ENCODE results near the gene CCDC167. TPM values are rescaled to one million over a fixed set of nuclear protein-coding genes. Genes with fewer than 3 reads are reported as not detected.

The CCDC167 gene
- 10 to 100 TPM in 1 of 6 donors, 1 to 10 TPM in 5; 4.3 to 11.5 (median 5.5) TPM for total RNA-seq
- 10 to 100 TPM; 12.1 to 12.4 TPM for polyA plus RNA-seq

DNA sequence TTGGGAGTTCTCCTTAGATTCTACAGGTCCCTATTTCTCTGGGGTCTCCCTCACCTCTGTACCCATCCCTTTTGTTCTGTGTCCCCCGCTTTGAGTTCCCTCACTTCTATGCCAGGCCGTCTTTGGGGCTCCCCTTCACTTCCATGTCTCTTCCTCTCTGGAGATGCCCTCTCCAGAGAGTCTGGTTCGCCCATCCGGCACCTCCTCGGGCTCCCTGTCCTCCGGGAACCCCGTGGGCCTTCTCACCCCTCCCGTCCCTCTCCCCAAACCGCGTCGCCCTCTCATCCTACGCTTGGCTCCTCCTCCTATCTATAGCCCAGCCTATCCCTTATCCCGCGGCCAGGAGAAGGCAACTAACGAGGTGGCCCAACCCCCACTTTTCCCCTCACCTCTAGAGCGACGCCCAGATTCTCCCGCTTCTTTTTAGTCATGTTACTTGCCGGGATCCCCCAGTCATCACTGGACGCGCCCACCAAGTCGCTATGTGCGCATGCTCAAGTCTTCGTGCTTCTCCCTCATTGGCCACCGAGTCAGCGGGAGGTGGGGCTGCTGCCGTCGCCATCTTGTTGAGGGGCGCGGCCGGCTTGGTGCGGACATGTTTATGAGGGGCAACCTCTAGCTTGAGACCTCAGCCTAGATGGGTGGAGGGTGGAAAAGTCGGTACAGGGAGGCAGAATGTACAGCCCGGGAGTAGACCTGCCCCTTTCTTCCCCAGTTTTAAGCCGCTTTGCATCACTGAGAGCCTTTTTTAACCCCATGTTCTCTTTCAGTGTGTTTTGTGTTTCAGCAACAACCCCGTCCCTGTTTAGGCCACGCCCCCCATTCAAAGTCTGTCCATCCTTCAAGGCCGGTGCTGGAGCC lies at the start of gene CCDC167:
TSS of gene CCDC167 (minus strand) at position 461 of the 861 bp plus-strand sequence. CDS start at position 431, 30 bp downstream.
- H3K4me1 ChIP-seq = peaks cover 0 to 4% (median 0%) of the 10 kb centered on the region in 3 donors
- no peak within 1 kb of the TSS for H3K27ac ChIP-seq
- DNase-seq (peak; percentile 90 to 98 (median 92)), FAIRE-seq (no peak), ATAC-seq (peak; percentile 98 to 100 (median 99))
- intact Hi-C loops (cut with DNase I) = no loop called here
- H3K27me3 ChIP-seq = no peaks in the 10 kb centered on the region
- no peaks in the 10 kb centered on the region for H3K36me3 ChIP-seq
- no peaks in the 10 kb centered on the region for H3K9me3 ChIP-seq
- peak within 1 kb of the TSS; percentile 37 to 83 (median 51) for H3K4me3 ChIP-seq
- TF ChIP-seq, protein P1, sequence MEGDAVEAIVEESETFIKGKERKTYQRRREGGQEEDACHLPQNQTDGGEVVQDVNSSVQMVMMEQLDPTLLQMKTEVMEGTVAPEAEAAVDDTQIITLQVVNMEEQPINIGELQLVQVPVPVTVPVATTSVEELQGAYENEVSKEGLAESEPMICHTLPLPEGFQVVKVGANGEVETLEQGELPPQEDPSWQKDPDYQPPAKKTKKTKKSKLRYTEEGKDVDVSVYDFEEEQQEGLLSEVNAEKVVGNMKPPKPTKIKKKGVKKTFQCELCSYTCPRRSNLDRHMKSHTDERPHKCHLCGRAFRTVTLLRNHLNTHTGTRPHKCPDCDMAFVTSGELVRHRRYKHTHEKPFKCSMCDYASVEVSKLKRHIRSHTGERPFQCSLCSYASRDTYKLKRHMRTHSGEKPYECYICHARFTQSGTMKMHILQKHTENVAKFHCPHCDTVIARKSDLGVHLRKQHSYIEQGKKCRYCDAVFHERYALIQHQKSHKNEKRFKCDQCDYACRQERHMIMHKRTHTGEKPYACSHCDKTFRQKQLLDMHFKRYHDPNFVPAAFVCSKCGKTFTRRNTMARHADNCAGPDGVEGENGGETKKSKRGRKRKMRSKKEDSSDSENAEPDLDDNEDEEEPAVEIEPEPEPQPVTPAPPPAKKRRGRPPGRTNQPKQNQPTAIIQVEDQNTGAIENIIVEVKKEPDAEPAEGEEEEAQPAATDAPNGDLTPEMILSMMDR (IDR thresholded peaks at IDR 0.05) = no peak
- 1 to 2% methylated on average over 38 of the region's 38 CpGs for WGBS, 2 donors

GRCh38 chr6:37549154-37549553 lies 49.5 kb upstream of the CCDC167 start:
- no peak for FAIRE-seq
- H3K27ac ChIP-seq = no peak overlapping the region
- H3K36me3 ChIP-seq = no peaks in the 10 kb centered on the region
- 71 to 77% methylated on average over 7 of the region's 7 CpGs for WGBS, 2 donors
- H3K9me3 ChIP-seq = no peaks in the 10 kb centered on the region
- no peak for ATAC-seq
- no peak overlapping the region for H3K4me3 ChIP-seq
- no peaks in the 10 kb centered on the region for H3K27me3 ChIP-seq
- no peaks in the 10 kb centered on the region for H3K4me1 ChIP-seq
- DNase-seq = no peak
- TF ChIP-seq, protein P1 (IDR thresholded peaks at IDR 0.05) = no peak
- intact Hi-C loops (cut with DNase I) = no loop called here

DNA sequence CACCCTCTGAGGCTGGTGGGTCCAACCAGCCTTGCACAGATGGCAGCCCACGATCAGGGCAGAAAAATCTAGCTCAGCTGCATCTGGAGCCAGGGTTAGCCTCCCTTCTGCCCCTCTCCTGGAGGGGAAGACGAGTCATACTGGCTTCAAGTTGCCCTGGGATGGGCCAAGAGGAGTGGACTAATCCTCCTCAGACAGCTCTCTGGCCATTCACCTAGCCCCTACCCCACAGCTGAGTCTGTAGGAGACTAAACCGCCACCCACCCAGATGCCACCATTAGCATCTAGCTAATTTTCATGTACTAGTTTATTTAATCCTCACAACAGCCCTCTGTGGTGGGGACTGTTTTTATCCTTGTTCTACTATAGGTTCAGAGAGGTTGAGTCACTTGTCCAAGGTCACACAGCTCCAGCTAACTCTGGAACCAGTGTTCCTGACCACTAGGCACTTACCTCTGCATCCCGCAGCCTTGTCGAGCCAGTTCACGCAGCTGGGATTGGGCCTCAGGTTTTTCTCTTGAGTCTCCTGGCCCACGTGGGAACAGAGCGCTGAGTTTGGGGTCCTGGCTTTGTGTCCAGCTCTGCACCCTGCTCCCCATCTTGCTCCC lies 48.5 kb upstream of the CCDC167 start:
- DNase-seq (no peak), FAIRE-seq (no peak), ATAC-seq (no peak)
- WGBS, 2 donors = 72 to 78% methylated on average over 8 of the region's 8 CpGs
- Histone ChIP-seq H3K27me3 (no peaks in the 10 kb centered on the region), H3K9me3 (no peaks in the 10 kb centered on the region), H3K4me1 (no peaks in the 10 kb centered on the region), H3K4me3 (no peak overlapping the region), H3K36me3 (no peaks in the 10 kb centered on the region), H3K27ac (no peak overlapping the region)
- intact Hi-C loops (cut with DNase I) = no loop called here
- TF ChIP-seq, protein P1 (IDR thresholded peaks at IDR 0.05) = no peak

- TF ChIP-seq, protein P1 (IDR thresholded peaks at IDR 0.05) = no peak
- Histone ChIP-seq H3K4me1 (no peaks in the 10 kb centered on the region), H3K27ac (no peak overlapping the region), H3K4me3 (no peak overlapping the region), H3K27me3 (no peaks in the 10 kb centered on the region), H3K9me3 (no peaks in the 10 kb centered on the region), H3K36me3 (no peaks in the 10 kb centered on the region)
- 59 to 65% methylated on average over 8 of the region's 8 CpGs for WGBS, 2 donors
- intact Hi-C loops (cut with DNase I) = no loop called here
- FAIRE-seq = no peak
- ATAC-seq = peak in 1 of 4 donors; percentile 45
- DNase-seq = no peak
Measured at GRCh38 chr6:37547564-37548061, 47.9 kb upstream of the CCDC167 start.
